Muscle layer of duodenum (tissue), 2 donors: ENCODE measurements around the gene AIFM3.
"Not testable (repeated sequence)": the region's sequence is repeated elsewhere in the genome, so short reads cannot be mapped to it uniquely, and the experiment has no call there.

Experiments used
- H3K27ac ChIP-seq: one replicate; pipeline ENCODE4 v1.7.0; 2013; ENCODE audit warnings: mild to moderate bottlenecking, low read length
- H3K27me3 ChIP-seq: one replicate; pipeline ENCODE4 v1.7.0; 2013; ENCODE audit warnings: low read depth, mild to moderate bottlenecking, control low read depth, low read length
- H3K36me3 ChIP-seq, 2 donors: one replicate each; pipeline ENCODE4 v1.7.0; 2013; ENCODE audit warnings: low read length in 2 of 2, control low read depth in 1 of 2, mild to moderate bottlenecking in 1 of 2; ENCODE audit not compliant: insufficient read depth in 2 of 2, control insufficient read depth in 1 of 2
- H3K4me1 ChIP-seq, 2 donors: one replicate each; pipeline ENCODE4 v1.7.0; 2013; ENCODE audit warnings: low read length in 2 of 2, mild to moderate bottlenecking in 2 of 2, control low read depth in 1 of 2, moderate library complexity in 1 of 2; ENCODE audit not compliant: insufficient read depth in 2 of 2, control insufficient read depth in 1 of 2
- H3K4me3 ChIP-seq, 2 donors: one replicate each; pipeline ENCODE4 v1.7.0; 2013; ENCODE audit warnings: low read length in 2 of 2, low read depth in 1 of 2, mild to moderate bottlenecking in 1 of 2
- H3K9me3 ChIP-seq, 2 donors: one replicate each; pipeline ENCODE4 v1.7.0; 2013; ENCODE audit warnings: low read length in 2 of 2, control low read depth in 1 of 2, mild to moderate bottlenecking in 1 of 2; ENCODE audit not compliant: control insufficient read depth in 1 of 2
- donor health status: healthy.

Gene AIFM3

DNA sequence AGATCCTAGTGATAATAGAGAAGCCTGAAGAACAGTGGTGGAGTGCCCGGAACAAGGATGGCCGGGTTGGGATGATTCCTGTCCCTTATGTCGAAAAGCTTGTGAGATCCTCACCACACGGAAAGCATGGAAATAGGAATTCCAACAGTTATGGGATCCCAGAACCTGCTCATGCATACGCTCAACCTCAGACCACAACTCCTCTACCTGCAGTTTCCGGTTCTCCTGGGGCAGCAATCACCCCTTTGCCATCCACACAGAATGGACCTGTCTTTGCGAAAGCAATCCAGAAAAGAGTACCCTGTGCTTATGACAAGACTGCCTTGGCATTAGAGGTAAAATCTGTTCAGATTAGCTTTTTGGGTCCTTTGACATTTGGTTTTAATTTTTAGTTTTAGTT lies 33.1 kb upstream of the AIFM3 start:
- no peaks in the 10 kb centered on the region for H3K9me3 ChIP-seq
- H3K36me3 ChIP-seq, result peaks cover 4 to 5% of the 10 kb centered on the region in 2 donors
- H3K27me3 ChIP-seq, result no peaks in the 10 kb centered on the region
- H3K27ac ChIP-seq, result no peak overlapping the region
- H3K4me1 ChIP-seq, result peaks cover 6 to 19% of the 10 kb centered on the region in 2 donors
- H3K4me3 ChIP-seq, result no peak overlapping the region

DNA sequence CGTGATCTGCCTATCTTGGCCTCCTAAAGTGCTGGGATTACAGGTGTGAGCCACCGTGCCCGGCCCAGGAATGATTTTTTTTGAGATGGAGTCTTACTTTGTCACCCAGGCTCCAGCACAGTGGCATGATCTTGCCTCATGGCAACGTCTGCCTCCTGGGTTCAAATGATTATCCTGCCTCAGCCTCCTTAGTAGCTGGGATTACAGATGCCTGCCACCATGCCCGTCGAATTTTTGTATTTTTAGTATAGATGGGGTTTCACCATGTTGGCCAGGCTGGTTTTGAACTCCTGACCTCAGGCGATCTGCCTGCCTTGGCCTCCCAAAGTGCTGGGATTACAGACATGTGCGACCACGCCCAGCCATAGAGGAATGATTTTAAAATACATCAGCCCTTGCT lies 32.0 kb upstream of the AIFM3 start:
- peaks cover 8 to 21% of the 10 kb centered on the region in 2 donors for H3K4me1 ChIP-seq
- H3K27ac ChIP-seq, result not testable (repeated sequence)

DNA sequence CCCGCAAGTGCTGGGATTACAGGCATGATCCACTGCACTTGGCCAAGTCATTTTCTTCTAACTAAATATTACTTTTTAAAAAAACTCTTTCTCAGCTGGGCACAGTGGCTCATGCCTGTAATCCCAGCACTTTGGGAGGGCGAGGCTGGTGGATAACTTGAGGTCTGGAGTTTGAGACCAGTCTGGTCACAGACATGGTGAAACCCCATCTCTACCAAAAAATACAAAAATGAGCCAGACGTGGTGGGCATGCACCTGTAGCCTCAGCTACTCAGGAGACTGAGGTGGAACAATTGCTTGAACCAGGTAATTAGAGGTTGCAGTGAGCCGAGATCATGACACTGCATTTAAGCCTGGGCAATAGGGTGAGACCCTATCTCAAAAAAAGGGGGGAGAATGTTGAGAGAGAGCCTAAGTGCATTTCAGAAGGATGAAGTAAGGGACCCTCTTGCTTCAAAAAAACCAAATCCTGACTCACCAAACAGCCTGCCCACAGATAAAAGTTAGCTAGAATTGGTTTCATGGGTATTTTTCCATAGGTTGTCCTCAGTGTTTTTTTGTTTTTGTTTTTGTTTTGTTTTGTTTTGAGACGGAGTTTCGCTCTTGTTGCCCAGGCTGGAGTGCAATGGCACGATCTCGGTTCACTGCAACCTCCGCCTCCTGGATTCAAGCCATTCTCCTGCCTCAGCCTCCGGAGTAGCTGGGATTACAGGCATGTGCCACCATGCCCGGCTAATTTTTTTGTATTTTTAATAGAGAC lies 31.1 kb upstream of the AIFM3 start:
- not testable (repeated sequence) for H3K27me3 ChIP-seq, H3K4me3 ChIP-seq, H3K27ac ChIP-seq, H3K9me3 ChIP-seq, H3K36me3 ChIP-seq
- peaks cover 17 to 28% of the 10 kb centered on the region in 2 donors for H3K4me1 ChIP-seq

More for the DNA sequence above, 32.0 kb upstream of the AIFM3 start:
- not testable (repeated sequence) for H3K36me3 ChIP-seq, H3K4me3 ChIP-seq, H3K9me3 ChIP-seq, H3K27me3 ChIP-seq

DNA sequence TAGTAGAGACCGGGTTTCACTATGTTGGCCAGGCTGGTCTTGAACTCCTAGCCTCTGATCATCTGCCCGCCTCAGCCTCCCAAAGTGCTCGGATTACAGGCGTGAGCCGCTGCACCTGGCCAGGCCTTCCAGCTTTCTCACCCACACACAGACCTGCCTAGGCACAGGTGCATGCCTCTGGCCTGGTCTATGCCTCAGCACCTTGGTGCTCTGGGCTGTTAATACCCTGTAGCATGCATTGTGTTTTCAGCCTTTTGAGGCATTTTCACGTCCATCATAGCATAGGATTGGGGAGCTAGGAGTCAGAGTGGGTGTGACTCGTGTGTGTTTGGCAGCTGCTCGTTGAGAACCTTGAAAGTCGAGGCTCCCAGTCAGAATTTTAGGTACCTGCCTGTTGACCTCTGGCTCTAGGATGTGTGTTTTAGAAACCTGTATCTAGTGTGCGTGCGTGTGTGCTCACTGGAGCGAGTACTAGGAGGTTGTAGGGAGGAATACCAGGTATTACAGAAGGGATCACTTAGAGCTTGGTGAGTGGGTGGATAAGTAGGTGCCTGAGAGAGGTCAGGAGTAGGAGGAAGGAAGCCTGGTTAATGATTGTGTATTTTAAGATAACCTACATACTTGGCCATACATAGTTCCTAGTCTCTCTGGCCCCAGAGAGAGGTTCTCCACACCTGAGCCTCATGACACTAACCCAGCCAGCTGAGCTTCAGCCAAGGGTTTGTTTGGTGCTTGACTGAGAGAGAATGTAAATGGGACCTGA lies 29.8 kb upstream of the AIFM3 start:
- Histone ChIP-seq H3K27ac (no peak overlapping the region), H3K36me3 (peaks cover 4 to 5% of the 10 kb centered on the region in 2 donors), H3K4me3 (no peak overlapping the region), H3K27me3 (no peaks in the 10 kb centered on the region), H3K9me3 (no peaks in the 10 kb centered on the region), H3K4me1 (peaks cover 19 to 31% of the 10 kb centered on the region in 2 donors)

- Histone ChIP-seq H3K36me3 (peaks cover 4 to 5% of the 10 kb centered on the region in 2 donors), H3K4me3 (no peak overlapping the region), H3K27me3 (no peaks in the 10 kb centered on the region), H3K4me1 (peaks cover 19 to 31% of the 10 kb centered on the region in 2 donors), H3K9me3 (no peaks in the 10 kb centered on the region), H3K27ac (no peak overlapping the region)
These were observed 29.0 kb upstream of the AIFM3 start for GRCh38 chr22:20937794-20938671.

DNA sequence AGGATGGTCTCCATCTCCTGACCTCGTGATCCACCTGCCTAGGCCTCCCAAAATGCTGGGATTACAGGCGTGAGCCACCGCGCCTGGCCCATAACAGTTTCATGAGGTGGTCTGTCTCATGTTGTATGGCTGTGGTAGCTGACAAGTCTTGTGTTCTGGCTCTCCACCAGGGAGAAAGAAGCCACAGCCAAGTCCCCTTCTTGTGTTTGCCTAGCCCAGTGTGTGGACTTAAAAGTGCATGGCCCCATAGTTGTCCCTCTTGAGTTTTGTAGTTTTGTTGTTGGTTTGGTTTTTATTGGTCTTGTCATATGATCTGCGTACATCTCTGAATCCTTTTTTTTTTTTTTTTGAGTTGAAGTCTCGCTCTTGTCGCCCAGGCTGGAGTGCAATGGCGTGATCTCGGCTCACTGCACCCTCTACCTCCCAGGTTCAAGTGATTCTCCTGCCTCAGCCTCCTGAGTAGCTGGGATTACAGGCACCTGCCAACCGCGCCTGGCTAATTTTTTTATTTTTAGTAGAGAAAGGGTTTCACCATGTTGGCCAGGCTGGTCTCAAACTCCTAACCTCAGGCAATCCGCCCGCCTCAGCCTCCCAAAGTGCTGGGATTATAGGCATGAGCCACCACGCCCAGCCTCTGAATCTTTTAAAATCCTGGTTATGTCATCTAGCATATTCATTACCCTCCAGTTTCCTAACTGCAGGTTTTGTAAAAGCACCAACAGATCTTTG lies 27.4 kb upstream of the AIFM3 start:
- not testable (repeated sequence) for H3K27ac ChIP-seq, H3K36me3 ChIP-seq, H3K4me3 ChIP-seq, H3K27me3 ChIP-seq, H3K9me3 ChIP-seq
- peaks cover 19 to 31% of the 10 kb centered on the region in 2 donors for H3K4me1 ChIP-seq

GRCh38 chr22:20940186-20940651 lies 26.8 kb upstream of the AIFM3 start:
- Histone ChIP-seq H3K4me3 (no peak overlapping the region), H3K4me1 (peaks cover 19 to 31% of the 10 kb centered on the region in 2 donors), H3K27ac (no peak overlapping the region), H3K9me3 (no peaks in the 10 kb centered on the region), H3K36me3 (no peaks in the 10 kb centered on the region), H3K27me3 (no peaks in the 10 kb centered on the region)

DNA sequence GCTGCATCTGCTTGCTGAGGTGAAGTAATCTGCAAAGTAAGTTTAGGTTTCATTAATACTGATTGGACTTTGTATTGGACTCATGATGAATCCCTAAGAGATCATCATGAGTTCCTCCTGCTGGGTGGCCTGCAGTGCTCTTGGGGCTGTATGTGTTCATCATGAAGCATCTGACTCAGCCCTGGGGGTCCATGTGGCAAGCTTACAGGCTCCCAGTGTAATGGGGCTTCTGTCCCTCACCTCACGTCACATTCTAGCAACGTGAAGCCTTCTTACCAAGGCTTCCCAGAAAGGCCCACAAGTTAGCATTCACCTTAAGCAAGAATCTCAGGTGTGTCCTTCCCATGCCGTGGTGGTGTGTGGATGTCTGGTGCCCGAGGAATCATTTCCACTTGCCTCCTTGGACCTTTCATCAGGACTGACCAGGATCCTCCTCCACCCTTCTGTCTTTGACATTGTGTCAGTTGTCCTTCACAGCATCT lies 26.1 kb upstream of the AIFM3 start:
- H3K4me3 ChIP-seq, result no peak overlapping the region
- peaks cover 19 to 28% of the 10 kb centered on the region in 2 donors for H3K4me1 ChIP-seq
- no peaks in the 10 kb centered on the region for H3K9me3 ChIP-seq
- no peaks in the 10 kb centered on the region for H3K27me3 ChIP-seq
- no peaks in the 10 kb centered on the region for H3K36me3 ChIP-seq
- H3K27ac ChIP-seq, result peak overlapping the region; percentile 56

GRCh38 chr22:20942203-20942902 lies 24.7 kb upstream of the AIFM3 start:
- not testable (repeated sequence) for H3K36me3 ChIP-seq, H3K27ac ChIP-seq, H3K9me3 ChIP-seq, H3K4me3 ChIP-seq, H3K27me3 ChIP-seq
- peaks cover 15 to 30% of the 10 kb centered on the region in 2 donors for H3K4me1 ChIP-seq
